GM23338 (cell line): ENCODE results near the gene DPF3. TPM values are rescaled to one million over a fixed set of nuclear protein-coding genes. Genes with fewer than 3 reads are reported as not detected.

Experiments used
- ATAC-seq: fragments of 200-7000 bp; cut with Tn5 transposase; 3 replicates; pipeline ENCODE4 v1.9.1; 2020
- DNase-seq: peaks from one replicate; pipeline ENCODE4 v3.0.0-alpha.2; 2015; ENCODE audit warnings: low spot score
- H2AFZ ChIP-seq: fragments of 200-600 bp; sonication (generic); 2 replicates; pipeline ENCODE4 v1.8.0; 2016; ENCODE audit warnings: antibody characterized with exemption, mild to moderate bottlenecking, moderate library complexity
- H3F3A ChIP-seq: fragments of 200-600 bp; sonication (generic); replicated peaks from 2 replicates; pipeline ENCODE4 v1.8.0; 2017; ENCODE audit warnings: antibody characterized with exemption, mixed run types, low read depth
- H3K27ac ChIP-seq: fragments of 200-600 bp; sonication (generic); 2 replicates; pipeline ENCODE4 v1.6.1; 2016; ENCODE audit warnings: low read depth
- H3K27me3 ChIP-seq: fragments of 200-600 bp; sonication (generic); 2 replicates; pipeline ENCODE4 v1.8.0; 2016; ENCODE audit warnings: mild to moderate bottlenecking, mixed run types, moderate library complexity; ENCODE audit not compliant: insufficient read depth
- H3K36me3 ChIP-seq: fragments of 200-600 bp; sonication (generic); 2 replicates; pipeline ENCODE4 v1.8.0; 2016; ENCODE audit warnings: mild to moderate bottlenecking; ENCODE audit not compliant: insufficient read depth
- H3K4me1 ChIP-seq: fragments of 200-600 bp; sonication (generic); 2 replicates; pipeline ENCODE4 v1.8.0; 2016; ENCODE audit warnings: mild to moderate bottlenecking, moderate library complexity; ENCODE audit not compliant: insufficient read depth
- H3K4me2 ChIP-seq: fragments of 200-600 bp; sonication (generic); 2 replicates; pipeline ENCODE4 v1.7.1; 2017; ENCODE audit warnings: mixed run types
- H3K4me3 ChIP-seq: fragments of 200-600 bp; sonication (generic); 2 replicates; pipeline ENCODE4 v1.6.1; 2016; ENCODE audit warnings: mixed run types
- H3K79me2 ChIP-seq: fragments of 200-600 bp; sonication (generic); replicated peaks from 2 replicates; pipeline ENCODE4 v1.8.0; 2017; ENCODE audit warnings: mild to moderate bottlenecking; ENCODE audit not compliant: insufficient read depth
- H3K9me2 ChIP-seq: fragments of 200-600 bp; sonication (generic); 2 replicates; pipeline ENCODE4 v1.8.0; 2017; ENCODE audit not compliant: insufficient read depth
- H4K20me1 ChIP-seq: fragments of 200-600 bp; sonication (generic); replicated peaks from 2 replicates; pipeline ENCODE4 v1.8.0; 2017; ENCODE audit warnings: mild to moderate bottlenecking; ENCODE audit not compliant: insufficient read depth
- H3K27ac Mint-ChIP-seq: 2 replicates; pipeline ENCODE4 v1.8.0; 2020; ENCODE audit warnings: inconsistent platforms, mild to moderate bottlenecking, moderate library complexity, mixed read lengths
- H3K27me3 Mint-ChIP-seq: 3 replicates; pipeline ENCODE4 v1.8.0; 2022; ENCODE audit warnings: low read depth, mild to moderate bottlenecking, moderate library complexity, mixed read lengths, inconsistent platforms; ENCODE audit not compliant: insufficient read depth, poor library complexity
- H3K36me3 Mint-ChIP-seq: 3 replicates; pipeline ENCODE4 v1.8.0; 2021; ENCODE audit warnings: low read depth, mild to moderate bottlenecking, inconsistent platforms, moderate library complexity, mixed read lengths
- H3K4me1 Mint-ChIP-seq: 3 replicates; pipeline ENCODE4 v1.8.0; 2020; ENCODE audit warnings: mild to moderate bottlenecking, inconsistent platforms, mixed read lengths
- H3K4me3 Mint-ChIP-seq: 3 replicates; pipeline ENCODE4 v1.8.0; 2021; ENCODE audit warnings: moderate library complexity, mild to moderate bottlenecking, inconsistent platforms, mixed read lengths
- H3K9me3 Mint-ChIP-seq: 3 replicates; pipeline ENCODE4 v1.8.0; 2020; ENCODE audit warnings: moderate library complexity, mild to moderate bottlenecking, inconsistent platforms, mixed read lengths
- CREB1 ChIP-seq: fragments of 250-450 bp; sonication (Bioruptor Pico); IDR thresholded peaks from 2 replicates; pipeline ENCODE4 v1.5.0; 2020; ENCODE audit warnings: low read depth, mild to moderate bottlenecking, moderate library complexity
- EZH2 ChIP-seq: fragments of 200-600 bp; sonication (generic); IDR thresholded peaks from one replicate; pipeline ENCODE4 v1.8.0; 2017; ENCODE audit warnings: antibody characterized with exemption, mild to moderate bottlenecking, low read depth; ENCODE audit not compliant: unreplicated experiment
- EZH2phosphoT487 ChIP-seq: fragments of 200-600 bp; sonication (generic); IDR thresholded peaks from one replicate; pipeline ENCODE4 v1.8.1; 2018; ENCODE audit warnings: antibody characterized with exemption; ENCODE audit not compliant: unreplicated experiment
- NANOG ChIP-seq: IDR thresholded peaks from 2 replicates; pipeline ENCODE4 v1.6.1; 2016; ENCODE audit warnings: antibody characterized with exemption, borderline replicate concordance
- POLR2AphosphoS5 ChIP-seq: IDR thresholded peaks from 2 replicates; pipeline ENCODE4 v1.6.1; 2016; ENCODE audit warnings: antibody characterized with exemption, low read depth
- REST ChIP-seq: IDR thresholded peaks from one replicate; pipeline ENCODE4 v1.6.1; 2018; ENCODE audit warnings: antibody characterized with exemption; ENCODE audit not compliant: unreplicated experiment
- STAT1 ChIP-seq: IDR thresholded peaks from one replicate; pipeline ENCODE4 v1.6.1; 2016; ENCODE audit warnings: antibody characterized with exemption; ENCODE audit not compliant: unreplicated experiment
- ZNF114 ChIP-seq: fragments of 250-450 bp; sonication (Bioruptor Pico); IDR thresholded peaks from 2 replicates; pipeline ENCODE4 v1.5.0; 2020; ENCODE audit warnings: mild to moderate bottlenecking, moderate library complexity
- ZNF331 ChIP-seq: fragments of 250-450 bp; sonication (Bioruptor Pico); IDR thresholded peaks from 2 replicates; pipeline ENCODE4 v1.5.0; 2020; ENCODE audit warnings: low read depth, mild to moderate bottlenecking, moderate library complexity
- ZNF462 ChIP-seq: fragments of 250-450 bp; sonication (Bioruptor Pico); IDR thresholded peaks from 2 replicates; pipeline ENCODE4 v1.5.0; 2020; ENCODE audit warnings: mild to moderate bottlenecking, moderate library complexity
- polyA plus RNA-seq: library from polyadenylated mRNA; unstranded; fragments of >200 nt; fragmentation: Nextera tagmentation; extraction: Ambion mirVana; gene quantifications from 2 replicates; pipeline ENCODE4 v1.2.1, GENCODE V29; 2016
- total RNA-seq: library from RNA; depleted of rRNA; stranded (reverse); fragments of >200 nt; shearing (Covaris generic); gene quantifications from 2 replicates; pipeline ENCODE4 v1.2.3, GENCODE V29; 2014
- TF ChIP-seq, protein P1 (sequence below): IDR thresholded peaks from 2 replicates; pipeline ENCODE4 v1.6.1; 2016; ENCODE audit warnings: antibody characterized with exemption
- TF ChIP-seq, protein P2 (sequence below), 2 experiments: fragments of 200-600 bp in 1 of 2; sonication (generic) in 1 of 2; conservative IDR thresholded peaks; 2 replicates each; pipeline versions ENCODE4 v1.5.1 to v1.6.1; 2016 to 2017; ENCODE audit warnings: antibody characterized with exemption in 2 of 2, low read depth in 2 of 2, mild to moderate bottlenecking in 2 of 2, moderate library complexity in 1 of 2

The DPF3 gene
- total and polyA plus RNA-seq, 2 experiments from 2014 or later = 0.18 to 1.0 TPM

- no peaks in the 10 kb centered on the region for H3K9me3 Mint-ChIP-seq
- no peak overlapping the region for H2AFZ ChIP-seq
- no peaks in the 10 kb centered on the region for H4K20me1 ChIP-seq
- H3K4me3 Mint-ChIP-seq = no peak overlapping the region
- H3K79me2 ChIP-seq = no peaks in the 10 kb centered on the region
- peaks cover under 1% of the 10 kb centered on the region; the same call in 1 of the 2 replicates for H3K4me1 ChIP-seq
- DNase-seq (no peak), ATAC-seq (no peak)
- H3K27ac Mint-ChIP-seq = no peak overlapping the region
- H3K4me1 Mint-ChIP-seq = peaks cover 18% of the 10 kb centered on the region
- H3F3A ChIP-seq = no peaks in the 10 kb centered on the region
- H3K27ac ChIP-seq = no peak overlapping the region
- no peak overlapping the region for H3K4me3 ChIP-seq
- no peak for TF ChIP-seq POLR2AphosphoS5
- no peak for TF ChIP-seq REST
- no peak for TF ChIP-seq ZNF331 (CRISPR knock-in tag)
- no peak for TF ChIP-seq EZH2phosphoT487
- TF ChIP-seq STAT1 = no peak
- TF ChIP-seq, protein P1, sequence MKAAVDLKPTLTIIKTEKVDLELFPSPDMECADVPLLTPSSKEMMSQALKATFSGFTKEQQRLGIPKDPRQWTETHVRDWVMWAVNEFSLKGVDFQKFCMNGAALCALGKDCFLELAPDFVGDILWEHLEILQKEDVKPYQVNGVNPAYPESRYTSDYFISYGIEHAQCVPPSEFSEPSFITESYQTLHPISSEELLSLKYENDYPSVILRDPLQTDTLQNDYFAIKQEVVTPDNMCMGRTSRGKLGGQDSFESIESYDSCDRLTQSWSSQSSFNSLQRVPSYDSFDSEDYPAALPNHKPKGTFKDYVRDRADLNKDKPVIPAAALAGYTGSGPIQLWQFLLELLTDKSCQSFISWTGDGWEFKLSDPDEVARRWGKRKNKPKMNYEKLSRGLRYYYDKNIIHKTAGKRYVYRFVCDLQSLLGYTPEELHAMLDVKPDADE = no peak
- TF ChIP-seq EZH2 = no peak
- no peak for TF ChIP-seq CREB1 (CRISPR knock-in tag)
- no peak for TF ChIP-seq NANOG
- TF ChIP-seq ZNF114 (CRISPR knock-in tag) = no peak
- TF ChIP-seq, protein P2, sequence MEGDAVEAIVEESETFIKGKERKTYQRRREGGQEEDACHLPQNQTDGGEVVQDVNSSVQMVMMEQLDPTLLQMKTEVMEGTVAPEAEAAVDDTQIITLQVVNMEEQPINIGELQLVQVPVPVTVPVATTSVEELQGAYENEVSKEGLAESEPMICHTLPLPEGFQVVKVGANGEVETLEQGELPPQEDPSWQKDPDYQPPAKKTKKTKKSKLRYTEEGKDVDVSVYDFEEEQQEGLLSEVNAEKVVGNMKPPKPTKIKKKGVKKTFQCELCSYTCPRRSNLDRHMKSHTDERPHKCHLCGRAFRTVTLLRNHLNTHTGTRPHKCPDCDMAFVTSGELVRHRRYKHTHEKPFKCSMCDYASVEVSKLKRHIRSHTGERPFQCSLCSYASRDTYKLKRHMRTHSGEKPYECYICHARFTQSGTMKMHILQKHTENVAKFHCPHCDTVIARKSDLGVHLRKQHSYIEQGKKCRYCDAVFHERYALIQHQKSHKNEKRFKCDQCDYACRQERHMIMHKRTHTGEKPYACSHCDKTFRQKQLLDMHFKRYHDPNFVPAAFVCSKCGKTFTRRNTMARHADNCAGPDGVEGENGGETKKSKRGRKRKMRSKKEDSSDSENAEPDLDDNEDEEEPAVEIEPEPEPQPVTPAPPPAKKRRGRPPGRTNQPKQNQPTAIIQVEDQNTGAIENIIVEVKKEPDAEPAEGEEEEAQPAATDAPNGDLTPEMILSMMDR (conservative IDR thresholded peaks at IDR 0.05; ENCODE audit: low read depth in 2 of 2) = no peak
- no peak for TF ChIP-seq ZNF462
- no peaks in the 10 kb centered on the region; the same call in 2 of the 3 replicates for H3K36me3 Mint-ChIP-seq
- H3K27me3 Mint-ChIP-seq = peaks cover 20% of the 10 kb centered on the region
- H3K36me3 ChIP-seq = no peaks in the 10 kb centered on the region
- peaks cover 32% of the 10 kb centered on the region for H3K27me3 ChIP-seq
- peaks cover 5% of the 10 kb centered on the region; the same call in 1 of the 2 replicates for H3K9me2 ChIP-seq
- no peak overlapping the region for H3K4me2 ChIP-seq
These were observed 84.8 kb downstream of the DPF3 start for GRCh38 chr14:72809063-72809462.
